Adrenal gland (tissue), 12 donors: ENCODE results near the gene TBPL2. TPM values are rescaled to one million over a fixed set of nuclear protein-coding genes. Genes with fewer than 3 reads are reported as not detected.

Experiments
- DNase-seq, 7 donors: peaks; one replicate each; pipeline ENCODE4 v3.0.0-alpha.2; 2019 to 2020
- H3K27ac ChIP-seq, 5 donors: fragments of 200-600 bp; sonication (generic) in 4 of 5; 1 replicate in 3 of 5; 2 replicates in 2 of 5; pipeline versions ENCODE4 v1.5.1 to v1.8.0; 2016 to 2020; ENCODE audit warnings: mild to moderate bottlenecking in 1 of 5
- H3K27me3 ChIP-seq: fragments of 200-600 bp; 2 replicates; pipeline ENCODE4 v1.8.0; 2021
- H3K36me3 ChIP-seq, 2 donors: fragments of 200-600 bp; replicated peaks in 1 of 2; 1 replicate in 1 of 2; 2 replicates in 1 of 2; pipeline versions ENCODE4 v1.5.1 to v1.8.0; 2018 to 2022
- H3K4me1 ChIP-seq, 2 donors: fragments of 200-600 bp; replicated peaks in 1 of 2; 1 replicate in 1 of 2; 2 replicates in 1 of 2; pipeline versions ENCODE4 v1.5.1 to v1.8.0; 2018 to 2021
- H3K4me3 ChIP-seq, 4 donors: fragments of 200-600 bp; sonication (generic) in 3 of 4; one replicate each; pipeline ENCODE4 v1.5.1; 2016 to 2018
- H3K9me3 ChIP-seq, 3 donors: fragments of 200-600 bp; sonication (generic) in 1 of 3; replicated peaks in 1 of 3; 1 replicate in 2 of 3; 2 replicates in 1 of 3; pipeline versions ENCODE4 v1.5.1 to v1.8.0; 2016 to 2021
- CTCF ChIP-seq, 6 experiments: fragments of 450-650 bp in 4 of 6; fragments of 200-600 bp in 2 of 6; sonication (generic) in 1 of 6; IDR thresholded peaks; 1 replicate in 5 of 6; 2 replicates in 1 of 6; pipeline versions ENCODE4 v1.5.1 to v1.8.0; 2016 to 2021; ENCODE audit warnings: antibody characterized with exemption in 6 of 6, mild to moderate bottlenecking in 2 of 6, moderate library complexity in 1 of 6
- POLR2A ChIP-seq, 2 donors: fragments of 450-650 bp; IDR thresholded peaks; one replicate each; pipeline ENCODE4 v1.6.1; 2017; ENCODE audit warnings: antibody characterized with exemption in 2 of 2, mild to moderate bottlenecking in 2 of 2, moderate library complexity in 1 of 2
- WGBS, 4 donors: extraction: QIAGEN DNeasy Blood & Tissue Kit in 2 of 4; methylation state at CpG; one replicate each; pipeline versions ENCODE4 v1.1.5 to v1.1.7; 2013 to 2017; 5-methylcytosine and 5-hydroxymethylcytosine counted together
- intact Hi-C, 2 donors: fragments of 100-400 bp; cut with DNase I; formaldehyde crosslinking; loops; one replicate each; pipeline versions ENCODE4 v1.14.1 to v1.15.0; 2022 to 2023
- polyA plus RNA-seq, 3 donors: library from polyadenylated mRNA; stranded (reverse); fragments of 200-250 nt in 2 of 3; fragments of 350-450 nt in 1 of 3; fragmentation: Illumina TruSeq in 1 of 3; extraction: RNeasy Lipid Tissue Mini Kit (QIAGEN cat#74804) in 1 of 3; gene quantifications; one replicate each; pipeline ENCODE4 v1.2.3, GENCODE V29; 2013 to 2014
- small RNA-seq, 2 donors: library from RNA; depleted of rRNA; stranded (forward); fragments of <200 nt; gene quantifications; one replicate each; pipeline ENCODE3, GENCODE V24; 2016
- total RNA-seq, 9 donors: library from RNA; depleted of rRNA in 4 of 9; stranded (reverse); fragments of >200 nt in 4 of 9; fragments of 120-200 nt in 1 of 9; fragmentation: NEBNext Ultra II Directional in 1 of 9; extraction: Animal tissue kit (Norgen Biotek cat#: 25700) in 1 of 9; gene quantifications; one replicate each; pipeline versions ENCODE4 v1.1.0 to v1.2.4, GENCODE V29; 2013 to 2023
- donor health status: healthy with polysubstance abuse.
- donor health status: Bipolar disorder and iron deficiency.
- donor health status: DM: yes; HTN: yes; CAD: no.
- donor health status: DM: no; HTN: no; CAD: no.
- donor health status: DM: no; HTN: no; CAD: no.
- donor health status: DM: yes; HTN: yes; CAD: no.

Gene TBPL2
- total and polyA plus RNA-seq, 12 donors = 0.06 TPM; not detected in 11

- no peaks in the 10 kb centered on the region for H3K9me3 ChIP-seq
- no peak overlapping the region for H3K27ac ChIP-seq
- no peak overlapping the region for H3K4me3 ChIP-seq
- intact Hi-C loops = no loop called here
- 52 to 82% (median 78%) methylated on average over 3 of the region's 3 CpGs for WGBS, 4 donors
- no peak for DNase-seq
- H3K4me1 ChIP-seq = no peaks in the 10 kb centered on the region
- no peaks in the 10 kb centered on the region for H3K27me3 ChIP-seq
- no peak for TF ChIP-seq POLR2A (IDR thresholded peaks at IDR 0.05)
- TF ChIP-seq CTCF (IDR thresholded peaks at IDR 0.05) = no peak
- H3K36me3 ChIP-seq = peaks cover 0 to 22% of the 10 kb centered on the region in 2 donors
Measured at GRCh38 chr14:55366271-55366670, 74.1 kb downstream of the TBPL2 start.

Small RNA genes within 50 kb of the gene (small RNA-seq; reads per million reads assigned to genes)
- gene AL356801.1 = 0 reads per million in 2 donors

Other genes starting within 250 kb of the TBPL2 start
- 10 to 100 TPM in 1 of 9 donors, 1 to 10 TPM in 3, under 1 TPM in 4, not detected in 1; 0.35 to 12.5 (median 0.99) TPM for gene DLGAP5, start 249.0 kb downstream of the TBPL2 start, total RNA-seq
- gene DLGAP5, start 249.0 kb downstream of the TBPL2 start, polyA plus RNA-seq = 1 to 10 TPM in 1 of 3 donors, under 1 TPM in 1, not detected in 1; 0.03 to 1.5 TPM
- gene FBXO34, start 169.2 kb downstream of the TBPL2 start, total RNA-seq = 10 to 100 TPM; 12.7 to 31.0 (median 22.2) TPM
- gene FBXO34, start 169.2 kb downstream of the TBPL2 start, polyA plus RNA-seq = 10 to 100 TPM in 1 of 3 donors, 1 to 10 TPM in 2; 5.9 to 16.3 (median 6.6) TPM
- gene ATG14, start 28.8 kb downstream of the TBPL2 start, total RNA-seq = 10 to 100 TPM in 6 of 9 donors, 1 to 10 TPM in 3; 5.1 to 20.9 (median 12.8) TPM
- gene ATG14, start 28.8 kb downstream of the TBPL2 start, polyA plus RNA-seq = 10 to 100 TPM in 2 of 3 donors, 1 to 10 TPM in 1; 7.0 to 21.7 (median 10.2) TPM
- gene KTN1, start 139.6 kb upstream of the TBPL2 start, total RNA-seq = 100 to 1,000 TPM in 8 of 9 donors, 10 to 100 TPM in 1; 98.0 to 283 (median 158) TPM
- gene KTN1, start 139.6 kb upstream of the TBPL2 start, polyA plus RNA-seq = 100 to 1,000 TPM in 1 of 3 donors, 10 to 100 TPM in 2; 60.4 to 195 (median 73.8) TPM